Measurements from ENCODE around the gene IPO9.

DNA sequence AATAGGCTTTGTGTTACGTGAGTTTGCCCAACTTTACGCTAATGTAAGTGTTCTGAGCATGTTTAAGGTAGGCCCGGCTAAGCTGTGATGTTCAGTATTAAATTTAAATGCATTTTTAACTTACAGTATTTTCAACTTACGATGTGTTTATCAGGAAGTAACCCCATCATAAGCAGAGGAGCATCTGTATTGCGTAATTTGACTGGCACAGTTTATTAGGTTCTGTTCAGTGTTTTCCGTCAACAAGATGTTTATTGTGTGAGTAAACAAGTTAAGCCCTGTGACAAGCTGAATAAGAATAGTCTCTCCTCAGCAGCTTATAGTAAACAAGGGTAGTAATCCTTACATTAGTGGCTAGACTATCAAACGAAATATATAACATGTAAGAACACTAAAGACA lies 32.5 kb downstream of the IPO9 start:
- no peak for TF ChIP-seq EZH2 (IDR thresholded peaks at IDR 0.05; ENCODE audit: borderline replicate concordance)
- TF ChIP-seq, protein P1, sequence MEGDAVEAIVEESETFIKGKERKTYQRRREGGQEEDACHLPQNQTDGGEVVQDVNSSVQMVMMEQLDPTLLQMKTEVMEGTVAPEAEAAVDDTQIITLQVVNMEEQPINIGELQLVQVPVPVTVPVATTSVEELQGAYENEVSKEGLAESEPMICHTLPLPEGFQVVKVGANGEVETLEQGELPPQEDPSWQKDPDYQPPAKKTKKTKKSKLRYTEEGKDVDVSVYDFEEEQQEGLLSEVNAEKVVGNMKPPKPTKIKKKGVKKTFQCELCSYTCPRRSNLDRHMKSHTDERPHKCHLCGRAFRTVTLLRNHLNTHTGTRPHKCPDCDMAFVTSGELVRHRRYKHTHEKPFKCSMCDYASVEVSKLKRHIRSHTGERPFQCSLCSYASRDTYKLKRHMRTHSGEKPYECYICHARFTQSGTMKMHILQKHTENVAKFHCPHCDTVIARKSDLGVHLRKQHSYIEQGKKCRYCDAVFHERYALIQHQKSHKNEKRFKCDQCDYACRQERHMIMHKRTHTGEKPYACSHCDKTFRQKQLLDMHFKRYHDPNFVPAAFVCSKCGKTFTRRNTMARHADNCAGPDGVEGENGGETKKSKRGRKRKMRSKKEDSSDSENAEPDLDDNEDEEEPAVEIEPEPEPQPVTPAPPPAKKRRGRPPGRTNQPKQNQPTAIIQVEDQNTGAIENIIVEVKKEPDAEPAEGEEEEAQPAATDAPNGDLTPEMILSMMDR (IDR thresholded peaks at IDR 0.05; ENCODE audit: poor library complexity) = no peak

Measured in hepatocyte (in vitro differentiated cells).